D721Med (cell line): ENCODE measurements around the gene COLEC12.

Experiments used
- DNase-seq: peaks from one replicate; pipeline ENCODE4 v3.0.0; 2011; ENCODE audit warnings: low spot score; ENCODE audit not compliant: insufficient read length
- FAIRE-seq: peaks from 2 replicates; lab custom pipeline; 2011; peaks lifted over from hg19 to GRCh38; lab: Jason Lieb, UNC
- CTCF ChIP-seq: IDR thresholded peaks from 2 replicates; pipeline ENCODE4 v1.5.1; 2012; ENCODE audit warnings: mild to moderate bottlenecking, control low read depth; ENCODE audit not compliant: insufficient read depth; ENCODE audit errors: missing control alignments

Gene COLEC12

DNA sequence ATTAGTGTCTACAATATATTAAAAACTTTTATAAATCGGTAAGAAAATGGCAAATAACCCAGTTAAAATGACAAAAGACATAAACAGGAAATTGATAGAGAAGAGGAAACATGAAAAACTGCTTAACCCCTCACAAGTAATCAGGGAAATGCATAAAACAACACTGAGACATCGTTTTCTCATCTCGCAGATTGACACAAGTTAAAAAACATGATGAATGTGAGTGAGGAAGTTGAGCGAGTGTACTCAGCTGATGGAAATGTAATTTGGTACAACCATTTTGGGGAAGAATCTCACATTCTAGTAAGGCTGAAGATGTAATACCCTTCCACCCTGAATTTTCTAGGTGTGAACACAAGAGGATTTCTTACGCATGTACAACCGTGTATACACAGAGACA lies 214.7 kb downstream of the COLEC12 start:
- no peak for TF ChIP-seq CTCF
- FAIRE-seq: no peak
- no peak for DNase-seq

DNA sequence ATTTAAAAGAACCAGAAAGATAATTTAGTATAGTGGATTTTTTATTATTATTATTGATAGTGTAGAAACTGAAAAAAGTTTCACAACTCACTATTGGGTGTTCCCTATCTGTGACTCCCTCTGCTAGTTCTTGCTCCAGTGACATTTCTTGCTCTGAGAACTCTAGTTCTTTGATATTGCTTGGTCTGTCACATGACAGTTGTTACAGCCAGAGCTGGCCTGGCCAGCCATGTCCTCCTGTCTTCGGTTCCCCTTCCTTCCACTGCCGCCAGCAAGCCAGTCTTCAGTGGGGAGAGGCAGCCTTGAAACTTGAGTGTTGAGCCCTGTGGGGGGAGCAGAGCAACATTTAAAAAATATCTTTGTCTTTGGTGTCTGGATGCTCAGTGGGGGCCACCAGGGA lies 225.0 kb downstream of the COLEC12 start:
- no peak for TF ChIP-seq CTCF
- FAIRE-seq (no peak), DNase-seq (no peak)

DNA sequence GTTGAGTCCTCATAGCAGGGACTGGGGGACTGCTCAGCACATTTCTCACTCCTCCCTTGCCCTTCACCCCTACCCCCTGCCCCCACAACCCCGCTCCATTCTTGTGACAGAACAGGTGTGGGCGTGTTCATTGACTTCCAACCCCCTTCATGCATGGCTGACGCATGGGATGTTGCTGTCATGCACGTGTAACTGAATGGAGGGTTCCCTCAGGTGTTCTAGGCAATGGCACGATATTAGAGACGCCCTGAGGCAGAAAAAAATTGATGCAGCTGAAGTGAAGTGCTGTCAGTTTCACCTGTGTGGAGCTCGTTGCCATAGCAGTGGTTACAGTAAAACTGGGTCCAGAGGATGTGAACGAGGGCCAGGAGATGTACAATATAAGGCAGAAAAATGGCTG lies 226.2 kb downstream of the COLEC12 start:
- DNase-seq: no peak

GRCh38 chr18:273525-273924 lies 227.0 kb downstream of the COLEC12 start:
- TF ChIP-seq CTCF: no peak
- FAIRE-seq (no peak), DNase-seq (no peak)

More for the DNA sequence above, 226.2 kb downstream of the COLEC12 start:
- no peak for FAIRE-seq
- no peak for TF ChIP-seq CTCF

GRCh38 chr18:272650-273049 lies 227.9 kb downstream of the COLEC12 start:
- FAIRE-seq: no peak

GRCh38 chr18:269480-270095 lies 230.9 kb downstream of the COLEC12 start:
- FAIRE-seq (peak; percentile 25), DNase-seq (no peak)
- no peak for TF ChIP-seq CTCF

More at GRCh38 chr18:272650-273049, 227.9 kb downstream of the COLEC12 start:
- TF ChIP-seq CTCF: no peak
- DNase-seq: no peak

GRCh38 chr18:267688-268552 lies 232.6 kb downstream of the COLEC12 start, which contains the start of gene THOC1:
TSS of gene THOC1 (minus strand) at chr18:268047. CDS start at chr18:268019, 28 bp downstream.
- peak; percentile 85 for DNase-seq
- FAIRE-seq: no peak
- no peak for TF ChIP-seq CTCF
